GM15510 (cell line): ENCODE data around the gene HSBP1L1.

Experiments used
- POLR2A ChIP-seq: IDR thresholded peaks from 3 replicates; pipeline ENCODE4 v1.6.1; 2011; ENCODE audit warnings: borderline replicate concordance; ENCODE audit not compliant: insufficient read length; ENCODE audit errors: extremely low read depth

HSBP1L1 gene

DNA sequence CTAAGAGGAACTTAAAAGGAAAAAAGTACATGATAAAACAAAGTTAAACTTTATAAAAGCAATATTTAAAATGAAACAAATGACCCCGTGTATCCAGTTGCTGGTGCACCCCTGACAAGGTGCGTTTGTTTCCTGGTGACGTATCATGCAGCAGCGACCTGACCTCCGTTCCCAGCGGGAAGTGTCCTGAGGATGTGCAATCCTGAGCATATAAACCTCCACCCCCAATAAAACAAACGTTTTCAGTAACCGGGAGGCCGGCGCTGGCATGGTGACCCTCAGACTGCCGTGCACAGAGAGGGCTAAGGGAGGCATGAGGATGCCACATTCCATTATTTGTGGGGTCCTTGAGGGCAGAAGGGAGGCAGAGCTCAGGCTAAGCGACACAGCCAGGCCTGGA, 27.8 kb upstream of the HSBP1L1 start:
- TF ChIP-seq POLR2A: no peak

DNA sequence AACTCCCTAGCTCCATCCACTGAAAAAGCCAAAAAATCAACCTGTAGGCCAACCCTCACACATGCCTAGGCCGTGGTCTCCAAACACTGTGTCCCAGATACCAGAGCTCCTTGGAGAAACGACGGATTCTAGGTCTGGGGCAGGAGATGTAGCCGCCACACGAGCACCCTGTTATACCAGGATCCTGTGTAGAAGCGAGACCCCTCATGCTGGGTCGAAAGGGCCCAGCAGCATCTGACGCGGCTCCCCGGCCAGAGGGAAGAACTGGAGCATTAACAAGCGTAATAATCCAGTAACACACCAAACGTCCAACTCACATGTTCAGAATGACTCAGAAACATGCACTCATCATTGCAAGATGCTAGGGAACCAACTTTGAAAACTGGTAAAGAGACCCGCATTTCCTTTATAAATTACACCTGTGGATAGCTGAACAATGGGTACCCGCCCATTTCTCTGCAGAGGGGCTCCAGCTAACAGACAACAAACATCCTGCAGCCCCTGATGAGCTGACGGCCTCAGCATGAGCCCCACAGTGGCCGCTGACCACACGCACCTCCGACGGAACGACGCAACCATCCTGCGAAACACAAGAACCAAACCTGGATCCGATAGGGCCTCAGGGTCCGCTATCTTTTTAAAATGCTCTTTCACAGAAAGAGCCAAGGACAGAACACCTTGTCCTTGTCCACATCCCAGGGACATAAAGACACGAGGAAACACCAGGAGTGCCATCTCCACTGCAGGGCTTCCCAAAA, 27.2 kb upstream of the HSBP1L1 start:
- TF ChIP-seq POLR2A: no peak

DNA sequence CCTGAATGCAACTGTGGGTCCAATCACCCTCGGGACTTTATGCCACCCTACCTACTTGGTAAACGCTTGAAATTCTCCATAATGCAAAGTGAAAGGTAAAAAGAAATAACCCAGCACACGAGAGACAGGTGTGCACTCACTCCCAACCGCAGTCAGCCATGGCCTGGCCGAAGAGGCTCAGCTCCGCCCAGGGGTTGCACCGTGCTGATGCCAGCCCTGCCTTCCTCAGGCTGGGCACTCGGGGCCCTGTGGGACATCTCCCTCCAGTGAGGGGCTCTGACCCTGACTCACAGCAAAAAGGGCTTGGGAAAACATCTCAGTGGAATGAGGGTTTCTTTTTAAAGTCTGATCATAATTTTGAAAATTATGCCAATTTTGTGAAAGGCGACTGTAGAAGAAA, 26.2 kb upstream of the HSBP1L1 start:
- TF ChIP-seq POLR2A: no peak

DNA sequence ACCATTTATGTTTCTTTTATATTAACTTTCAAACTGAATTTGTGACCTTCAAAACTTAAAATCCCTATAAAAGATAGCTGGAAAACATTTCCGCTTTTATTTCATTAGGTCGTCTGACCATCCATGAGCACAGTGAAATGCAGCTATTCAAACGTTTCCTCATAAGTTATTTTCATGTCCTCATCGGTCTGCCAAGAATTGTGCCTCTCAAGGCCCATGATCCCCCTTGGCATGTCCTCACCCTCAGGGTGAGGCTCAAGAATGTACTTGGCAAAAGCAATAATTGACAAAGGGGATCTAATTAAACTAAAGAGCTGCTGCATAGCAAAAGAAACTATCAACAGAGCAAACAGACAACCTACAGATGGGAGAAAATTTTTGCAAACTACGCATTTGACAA, 25.3 kb upstream of the HSBP1L1 start:
- TF ChIP-seq POLR2A: no peak

DNA sequence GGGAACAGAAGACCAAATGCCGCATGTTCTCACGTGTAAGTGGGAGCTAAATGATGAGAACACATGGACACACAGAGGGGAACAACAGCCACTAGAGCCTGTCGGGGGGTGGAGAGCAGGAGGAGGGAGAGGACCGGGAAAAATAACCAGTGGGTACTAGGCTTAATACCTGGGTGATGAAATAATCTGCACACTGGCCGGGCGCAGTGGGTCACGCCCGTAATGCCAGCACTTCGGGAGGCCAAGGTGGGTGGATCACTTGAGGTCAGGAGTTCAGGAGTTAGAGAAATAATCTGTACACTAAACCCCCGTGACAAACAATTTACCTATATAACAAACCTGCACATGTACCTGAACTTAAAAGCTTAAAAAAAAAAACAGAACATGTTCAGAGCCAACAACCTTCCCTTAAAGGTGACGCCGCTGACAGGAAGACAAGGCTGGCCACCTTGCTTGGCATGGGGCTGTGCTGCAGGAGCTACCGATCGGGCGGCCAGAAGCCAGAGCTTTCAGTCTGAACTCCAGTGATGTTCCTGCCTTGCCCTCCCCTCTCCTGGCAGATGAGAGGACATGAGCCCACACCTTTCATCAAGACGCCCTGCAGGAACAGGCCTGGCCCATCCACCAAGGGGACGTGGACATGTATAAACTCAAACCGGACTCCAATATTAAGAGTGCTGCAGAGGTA, 24.2 kb upstream of the HSBP1L1 start:
- TF ChIP-seq POLR2A: no peak

DNA sequence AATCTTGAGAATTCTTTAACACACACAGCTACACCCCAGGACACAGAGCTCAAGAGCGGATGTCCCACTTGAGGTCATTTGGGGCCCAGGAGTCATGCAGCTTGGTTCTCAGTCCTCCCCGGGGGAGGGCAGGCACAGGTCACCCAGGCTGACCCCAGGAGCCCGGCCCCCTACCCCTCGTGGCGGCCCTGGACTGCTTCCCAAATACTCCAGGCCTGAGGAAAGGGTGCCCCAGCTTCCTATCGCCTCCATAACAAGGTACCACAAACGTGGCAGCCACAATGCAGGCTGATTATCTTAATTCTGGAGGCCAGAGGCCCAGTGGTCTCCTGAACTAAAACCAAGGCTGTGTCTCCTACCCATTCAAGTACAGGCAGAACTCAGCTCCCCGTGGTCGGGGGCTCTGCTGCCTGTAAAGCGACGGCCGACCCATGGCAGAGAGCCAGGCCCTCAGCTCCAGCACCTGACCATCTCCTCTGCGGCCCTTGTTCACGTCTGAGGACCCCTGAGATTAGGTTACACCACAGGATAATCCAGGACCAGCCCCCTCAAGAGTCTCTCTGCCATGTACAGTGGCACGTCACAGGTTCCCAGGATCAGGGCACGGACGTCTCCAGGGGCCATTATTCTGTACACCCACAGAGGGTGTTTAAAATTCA, 23.5 kb upstream of the HSBP1L1 start:
- no peak for TF ChIP-seq POLR2A

DNA sequence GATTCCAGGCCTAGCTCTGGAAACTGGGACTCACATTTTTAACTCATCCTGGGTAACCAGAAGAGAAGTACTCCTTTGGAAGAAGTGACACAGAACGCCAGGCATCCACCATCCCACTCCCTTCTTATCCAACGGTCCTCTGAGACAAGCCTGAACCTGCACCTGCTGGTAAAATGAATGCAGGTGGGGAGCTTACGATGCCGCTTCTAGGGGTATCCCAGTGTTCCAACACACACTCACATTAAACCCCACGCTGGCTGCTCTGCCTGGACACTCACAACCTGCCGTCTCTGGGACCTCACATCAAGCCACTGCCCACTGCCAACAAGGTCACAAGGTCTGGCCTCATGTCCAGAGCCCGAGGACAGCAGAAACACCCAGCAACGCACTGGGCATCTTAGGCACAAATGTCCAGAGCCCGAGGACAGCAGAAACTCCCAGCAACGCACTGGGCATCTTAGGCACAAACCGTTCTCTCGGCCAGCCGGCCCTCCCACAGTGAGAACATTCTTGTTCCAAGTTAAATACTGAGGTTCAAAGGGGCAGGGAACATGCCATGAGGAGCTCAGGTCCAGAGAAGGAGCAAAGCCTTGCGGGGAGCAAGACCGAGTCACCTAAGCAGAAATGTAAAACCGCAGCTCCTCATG, 22.8 kb upstream of the HSBP1L1 start:
- no peak for TF ChIP-seq POLR2A

DNA sequence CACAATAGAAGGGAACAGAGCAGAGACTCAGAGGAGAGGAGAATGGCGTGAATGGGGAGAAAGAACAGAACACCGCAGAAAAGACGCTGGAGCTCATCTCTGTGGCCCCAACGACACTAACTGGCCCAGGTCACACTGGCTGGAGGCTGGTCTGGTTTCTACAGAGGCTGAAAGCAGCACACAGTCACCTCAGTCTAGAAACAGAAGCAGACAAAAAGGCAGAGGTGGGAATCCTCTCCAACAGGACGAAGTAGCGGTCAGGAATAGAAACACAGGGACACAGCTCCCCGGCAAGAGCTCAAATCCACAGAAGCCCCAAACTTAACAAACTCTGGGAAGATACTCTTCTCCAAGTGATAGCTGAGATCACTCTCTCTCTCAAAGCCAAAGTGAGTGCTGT, 22.2 kb upstream of the HSBP1L1 start:
- no peak for TF ChIP-seq POLR2A

DNA sequence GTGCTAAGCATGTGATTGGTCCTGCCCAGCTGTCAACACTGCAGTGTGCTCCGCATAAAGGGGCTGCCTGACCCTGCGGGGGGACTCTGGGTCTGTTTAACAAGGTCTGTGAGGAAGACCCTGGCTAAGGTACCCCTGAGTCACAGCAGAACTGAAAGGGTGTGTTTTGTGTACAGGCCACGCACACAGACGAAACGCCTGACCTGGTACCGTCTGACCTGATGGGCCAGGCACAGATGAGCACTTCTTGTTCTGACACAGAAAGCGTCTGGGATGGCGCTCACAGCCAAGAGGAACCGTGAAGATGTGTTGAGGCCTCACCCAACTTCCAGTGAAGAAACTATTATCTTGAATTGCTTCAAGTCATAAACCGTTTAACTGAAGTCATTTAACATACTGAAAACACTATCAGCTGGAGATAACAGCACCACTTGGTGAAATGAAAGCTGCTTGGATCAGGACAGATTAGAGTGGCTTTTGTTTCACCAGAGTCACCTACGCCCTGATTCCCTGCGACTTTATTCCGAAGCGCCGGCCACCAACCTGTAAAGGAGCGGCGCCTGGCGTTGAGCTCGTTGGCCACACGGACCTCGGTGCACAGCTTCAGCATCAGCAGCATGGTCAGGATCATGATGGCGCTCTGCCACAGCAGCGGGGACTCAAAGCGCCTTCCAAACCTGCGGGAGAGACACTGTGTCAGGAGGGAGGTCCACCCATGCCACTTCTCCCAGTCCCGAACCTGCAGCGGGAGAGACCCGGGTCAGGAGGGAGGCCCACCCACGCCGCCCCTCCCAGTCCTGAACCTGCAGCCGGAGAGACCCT, 21.4 kb upstream of the HSBP1L1 start:
- TF ChIP-seq POLR2A: no peak

DNA sequence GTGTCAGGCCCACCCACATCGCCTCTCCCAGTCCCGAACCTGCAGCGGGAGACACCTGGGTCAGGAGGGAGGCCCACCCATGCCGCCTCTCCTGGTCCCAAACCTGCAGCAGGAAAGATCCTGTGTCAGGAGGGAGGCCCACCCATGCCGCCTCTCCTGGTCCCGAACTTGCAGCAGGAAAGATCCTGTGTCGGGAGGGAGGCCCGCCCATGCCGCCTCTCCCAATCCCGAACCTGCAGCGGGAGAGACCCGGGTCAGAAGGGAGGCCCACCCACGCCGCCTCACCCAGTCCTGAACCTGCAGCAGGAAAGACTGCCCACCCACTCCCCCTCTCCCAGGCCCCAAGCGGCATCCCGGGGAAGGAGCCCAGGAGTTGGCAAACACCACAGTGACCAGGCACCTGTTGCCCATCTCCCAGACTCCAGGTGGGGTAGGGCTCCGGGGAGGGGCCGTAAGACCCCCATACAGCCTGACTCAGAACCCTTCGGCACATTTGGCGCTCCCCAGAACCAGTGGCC, 20.8 kb upstream of the HSBP1L1 start:
- TF ChIP-seq POLR2A: no peak

DNA sequence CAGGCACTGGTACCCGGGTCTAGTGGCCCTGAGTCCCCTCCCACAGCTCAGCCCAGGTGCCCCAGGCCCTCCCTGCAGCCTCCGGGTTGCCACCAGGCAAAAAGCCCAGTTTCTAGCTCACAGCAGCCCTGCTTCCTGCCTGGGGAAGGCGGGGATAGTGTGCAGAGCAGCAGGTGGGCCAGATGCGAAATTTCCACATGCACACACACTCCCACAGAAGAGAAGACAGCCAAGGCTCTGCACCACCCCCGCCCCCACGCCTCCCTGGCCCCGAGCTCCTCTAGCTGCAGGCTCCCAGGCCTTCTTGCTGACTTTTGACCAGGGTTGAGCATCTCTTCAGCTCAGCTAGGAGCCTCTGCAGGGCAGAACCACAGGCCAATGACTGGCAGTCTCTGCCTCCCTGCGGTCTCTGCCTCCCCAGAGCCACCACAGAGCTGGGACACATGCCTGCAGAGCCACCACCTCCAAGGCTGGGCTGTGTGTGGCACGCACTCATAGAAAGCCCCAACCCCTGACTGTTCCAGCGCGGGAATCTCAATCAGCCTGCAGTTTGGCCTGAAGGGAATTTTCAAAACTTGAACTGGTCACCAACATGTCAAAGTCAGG, 20.2 kb upstream of the HSBP1L1 start:
- no peak for TF ChIP-seq POLR2A

DNA sequence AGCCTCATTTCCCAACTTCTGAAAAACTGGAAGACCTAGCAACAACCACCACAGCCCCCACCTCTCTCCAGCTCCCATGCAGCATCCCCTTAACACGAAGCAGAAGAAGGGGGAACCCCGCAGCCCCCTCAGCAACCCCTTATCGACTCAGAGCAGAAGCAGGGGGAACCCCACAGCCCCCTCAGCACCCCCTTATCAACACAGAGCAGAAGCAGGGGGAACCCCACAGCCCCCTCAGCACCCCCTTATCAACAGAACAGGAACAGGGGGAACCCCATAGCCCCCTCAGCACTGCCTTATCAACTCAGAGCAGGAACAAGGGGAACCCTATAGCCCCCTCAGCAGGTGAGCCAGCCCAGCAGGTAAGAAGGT, 19.7 kb upstream of the HSBP1L1 start:
- no peak for TF ChIP-seq POLR2A

DNA sequence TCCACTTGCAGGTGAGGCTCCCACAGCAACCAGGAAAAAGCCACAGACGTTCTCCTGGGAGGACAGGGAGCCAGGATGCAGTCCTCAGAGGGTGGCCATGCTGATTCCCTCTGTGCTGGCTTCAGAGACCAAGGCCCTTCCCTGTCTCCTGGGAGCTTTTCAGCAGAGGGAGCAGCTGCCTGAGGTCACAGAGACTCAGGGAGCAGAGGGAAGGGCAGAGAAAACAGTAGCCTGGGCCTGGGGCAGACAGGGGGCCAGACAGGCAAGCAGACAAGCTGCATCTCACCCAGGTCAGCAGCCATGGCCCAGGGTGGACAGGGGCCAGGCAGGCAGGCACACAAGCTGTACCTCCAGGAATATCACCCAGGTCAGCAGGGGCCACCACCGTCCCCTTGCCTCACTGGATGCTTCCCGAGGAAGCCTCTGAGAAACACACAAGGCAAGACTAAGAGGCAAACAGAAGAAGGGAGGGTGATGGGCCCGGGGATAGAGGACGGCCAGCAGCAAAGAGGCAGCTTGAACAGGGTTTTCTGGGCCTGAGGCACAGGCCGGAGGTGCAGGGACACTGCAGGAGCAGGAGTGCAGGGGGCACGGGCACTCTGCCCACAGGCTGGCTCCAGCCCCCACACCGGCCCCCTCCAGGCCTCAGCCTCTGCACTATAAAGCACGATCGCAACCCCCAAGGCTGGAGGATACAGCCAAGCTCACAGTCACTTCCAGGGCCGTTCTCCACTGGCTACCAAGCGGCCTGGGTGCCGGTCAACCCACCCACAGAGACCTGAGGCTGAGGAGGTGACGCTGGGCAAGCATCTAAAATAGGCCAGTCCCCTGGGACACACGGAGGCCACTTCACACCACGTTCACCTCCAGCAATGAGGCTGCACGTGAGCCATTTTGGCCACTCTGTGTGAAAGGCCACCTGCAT, 19.1 kb upstream of the HSBP1L1 start:
- TF ChIP-seq POLR2A: no peak
